ENCODE data around the gene SPTB.

- TF ChIP-seq PKNOX1 (IDR thresholded peaks at IDR 0.05) (no peak), SUZ12 (IDR thresholded peaks at IDR 0.05) (no peak), FOXA1 (IDR thresholded peaks at IDR 0.05) (no peak)
These were observed 48.7 kb downstream of the SPTB start for GRCh38 chr14:64830961-64831360.
